ENCODE results near the gene UTP20.

Gene UTP20

DNA sequence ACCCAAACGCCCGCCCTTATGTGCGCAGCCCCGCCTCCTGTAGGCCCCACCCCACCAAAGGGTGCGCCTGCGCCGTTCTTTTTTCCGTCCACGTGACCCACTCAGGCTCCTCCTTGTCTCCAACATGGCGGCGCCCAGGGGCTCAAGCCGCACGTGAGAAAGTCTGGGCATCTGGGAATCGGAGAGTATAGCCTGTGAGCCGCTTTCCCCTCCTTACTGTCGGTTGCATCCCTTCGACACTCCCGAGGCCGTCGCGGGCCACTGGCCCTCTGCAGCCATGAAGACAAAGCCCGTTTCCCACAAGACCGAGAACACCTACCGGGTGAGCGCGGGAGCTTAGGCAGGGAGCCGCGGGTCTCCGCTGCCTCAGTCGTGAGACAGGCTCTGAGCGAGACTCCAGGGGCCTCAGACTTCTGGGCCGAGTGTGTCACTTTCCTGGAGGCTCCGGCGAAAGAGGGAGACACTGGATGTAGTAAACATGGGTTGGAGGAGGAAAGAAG is at the start of gene UTP20:
TSS of gene UTP20 (plus strand) at position 100 of the 500 bp plus-strand sequence. CDS start at position 278, 178 bp downstream.
- DNase-seq: peak; percentile 93

DNA sequence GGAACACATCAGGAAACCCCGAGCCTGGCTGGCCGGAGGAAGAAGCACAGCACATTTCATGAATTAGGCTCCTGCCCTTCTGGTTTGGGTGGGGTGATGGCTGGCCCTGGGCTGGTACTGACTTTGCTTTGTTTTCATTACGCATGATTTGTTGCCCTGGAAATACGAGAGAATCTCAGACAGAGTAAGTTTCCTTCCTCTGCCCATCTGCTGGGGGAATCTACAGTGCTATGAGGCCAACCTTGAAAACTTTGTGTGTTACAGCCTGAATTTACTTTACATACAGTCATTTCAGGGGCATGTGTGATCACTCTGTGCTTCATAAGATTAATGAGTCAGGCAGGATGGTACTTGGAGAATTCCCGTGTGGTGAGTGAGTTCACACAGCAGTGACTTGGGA is 49.4 kb upstream of the UTP20 start:
- no peak for DNase-seq

DNA sequence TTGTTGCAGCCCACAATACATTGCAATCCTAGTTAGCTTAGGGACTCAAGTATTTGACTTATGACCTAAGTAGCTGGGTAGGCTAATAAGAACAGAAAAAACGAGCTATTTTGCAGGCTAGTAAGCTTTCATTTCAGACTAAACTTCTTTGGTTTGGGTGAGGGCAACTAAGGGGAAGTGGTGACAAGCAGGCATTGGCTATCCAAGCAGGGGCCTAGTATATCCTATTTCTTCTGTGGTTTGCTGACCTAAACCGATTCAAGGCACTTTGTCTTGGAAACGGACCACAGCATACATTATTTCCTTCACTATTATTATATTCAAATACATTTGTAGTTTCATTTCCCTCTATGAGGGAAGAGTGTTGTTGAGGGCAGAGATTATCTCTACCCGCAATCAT is 48.3 kb upstream of the UTP20 start:
- DNase-seq: no peak

DNA sequence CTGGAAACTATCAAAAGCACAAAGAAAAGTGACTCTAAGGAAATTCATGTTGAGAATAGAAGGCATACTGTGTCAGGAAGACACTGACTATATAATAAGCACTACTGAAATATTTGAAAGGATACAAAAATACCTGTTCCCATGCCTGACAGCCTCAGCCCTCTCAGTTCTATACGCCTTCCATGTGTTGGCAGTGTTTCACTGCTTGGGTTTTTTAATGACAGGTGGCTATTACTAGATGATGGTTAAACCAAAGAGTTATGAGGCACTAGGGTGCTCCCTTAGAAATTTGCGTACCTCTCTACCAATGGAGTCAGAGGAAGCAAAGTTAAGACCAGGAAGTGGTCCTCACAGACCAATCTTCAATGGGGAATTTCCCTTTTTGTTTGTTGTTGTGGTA is 44.2 kb upstream of the UTP20 start:
- DNase-seq: no peak

DNA sequence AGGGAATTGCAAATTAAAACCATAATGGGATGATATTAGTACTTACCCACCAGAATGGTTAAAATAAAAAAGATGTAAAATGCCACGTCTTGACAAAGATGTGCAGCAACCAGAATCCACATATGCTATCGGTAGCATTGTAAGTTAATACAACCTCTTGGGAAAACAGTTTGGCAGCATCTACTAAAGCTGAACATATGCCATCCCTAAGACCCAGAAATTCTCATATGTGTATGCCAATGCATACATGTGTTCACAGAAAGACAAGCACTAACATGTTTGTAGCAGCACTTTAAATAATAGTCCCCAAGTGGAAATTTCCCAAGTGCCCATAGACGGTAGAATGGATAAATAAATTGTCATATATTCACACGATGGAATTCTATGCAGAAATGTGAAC is 41.6 kb upstream of the UTP20 start:
- DNase-seq: no peak

DNA sequence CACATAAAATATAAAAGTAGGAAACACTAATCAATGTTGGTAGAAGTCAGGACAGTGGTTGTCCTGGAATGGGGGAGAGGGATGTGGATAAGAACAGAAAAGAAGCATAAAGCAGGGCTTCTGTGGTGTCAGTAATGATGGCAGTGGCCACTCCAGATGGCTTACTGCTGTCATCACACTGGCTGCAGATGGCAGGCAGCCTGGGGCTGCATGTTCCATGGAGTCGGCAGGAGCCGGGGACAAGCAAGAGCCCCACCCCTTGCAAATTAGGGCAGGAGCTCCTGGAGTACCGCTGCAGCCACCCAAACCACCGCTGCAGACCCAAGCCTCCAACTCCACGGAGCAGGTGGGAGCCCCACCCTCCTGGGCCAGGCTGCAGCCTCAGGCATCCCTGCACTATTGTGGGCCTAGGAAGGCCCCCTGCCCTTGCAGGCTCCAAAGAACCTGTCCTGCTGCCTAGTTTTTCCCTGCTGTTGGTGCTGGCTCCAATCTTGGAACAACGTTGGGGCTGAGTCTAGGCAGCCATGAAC is 41.0 kb upstream of the UTP20 start:
- no peak for DNase-seq

DNA sequence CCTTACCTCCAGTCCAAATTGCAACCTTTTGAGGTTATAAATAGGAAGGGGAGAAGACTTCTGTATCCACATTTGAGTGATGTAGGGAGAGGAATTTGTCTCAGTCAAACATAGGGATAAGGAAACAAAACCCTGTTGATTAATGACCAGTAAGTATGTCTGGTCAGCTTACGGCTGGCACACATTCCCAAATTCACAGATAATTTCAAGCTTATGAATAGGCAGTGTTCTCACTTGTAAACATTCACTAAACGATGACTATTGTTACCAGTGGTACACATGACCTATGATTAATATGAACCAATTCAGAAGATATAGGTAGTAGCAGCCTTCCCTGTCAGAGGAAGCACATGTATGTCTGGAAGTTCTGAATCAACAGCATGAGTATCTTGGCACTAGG is 36.8 kb upstream of the UTP20 start:
- no peak for DNase-seq

- no peak for DNase-seq
Observed at GRCh38 chr12:101243616-101244015, 36.3 kb upstream of the UTP20 start.

GRCh38 chr12:101256266-101256665 is 23.6 kb upstream of the UTP20 start:
- DNase-seq: no peak

DNA sequence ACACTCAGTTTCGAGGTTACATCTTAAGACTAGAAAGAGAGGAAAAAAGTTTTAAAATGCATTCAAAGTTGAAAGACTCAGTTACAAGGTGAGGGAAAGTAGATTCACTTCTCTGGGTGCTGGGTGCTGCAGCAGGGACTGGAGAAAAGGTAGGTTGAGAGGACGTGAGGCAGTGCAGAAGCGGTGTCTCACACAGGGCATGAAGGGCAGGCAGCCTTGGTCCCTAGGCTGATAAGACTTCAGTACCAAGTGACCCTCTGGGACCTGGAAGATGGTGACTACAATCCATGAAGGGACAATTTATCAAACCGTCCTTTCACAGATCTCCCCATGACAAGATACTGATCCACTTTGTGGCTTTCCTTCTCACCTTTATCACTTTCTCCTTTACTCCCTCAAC is 22.5 kb upstream of the UTP20 start:
- DNase-seq: no peak

DNA sequence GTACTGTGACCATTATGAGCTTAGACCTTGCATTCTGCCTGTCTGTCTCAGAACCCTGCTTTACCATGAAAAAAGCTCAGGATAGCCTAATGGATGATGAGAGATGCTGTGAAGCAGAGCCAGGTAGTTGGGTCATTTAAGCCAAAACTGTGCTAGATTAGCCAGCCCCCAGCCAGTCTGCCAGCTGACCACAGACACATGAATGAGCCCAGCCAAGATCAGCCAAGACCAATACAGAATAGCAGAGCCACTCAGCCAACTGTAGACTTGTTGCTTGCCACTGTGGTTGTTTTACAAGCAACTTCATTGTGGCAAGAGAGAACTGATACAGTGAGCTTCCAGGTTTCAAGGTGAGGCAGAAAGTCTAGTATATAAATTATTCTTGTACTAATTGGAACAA is 12.8 kb upstream of the UTP20 start:
- no peak for DNase-seq

- no peak for DNase-seq
Observed at GRCh38 chr12:101276433-101276832, 3.5 kb upstream of the UTP20 start.

GRCh38 chr12:101277443-101277842 is 2.5 kb upstream of the UTP20 start:
- no peak for DNase-seq

DNA sequence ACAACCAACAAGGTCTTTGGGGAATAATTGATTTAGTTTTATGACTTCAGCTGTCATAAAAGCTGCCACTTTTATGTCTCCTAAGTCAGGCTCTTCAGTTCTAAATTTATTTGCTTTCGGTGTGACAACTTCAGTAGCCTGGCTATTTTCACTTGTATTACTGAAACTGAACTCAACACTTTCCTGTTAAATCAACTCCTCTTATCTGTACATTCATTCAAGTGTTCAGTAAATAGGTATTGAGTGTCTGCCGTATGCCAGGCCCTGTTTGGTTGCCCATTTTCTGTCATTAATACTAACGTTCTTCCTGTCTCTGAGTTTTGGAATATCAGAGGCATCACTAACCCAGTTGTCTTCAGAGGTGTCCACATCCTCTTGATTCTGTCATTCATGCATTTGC is 7.5 kb downstream of the UTP20 start:
- DNase-seq: no peak

DNA sequence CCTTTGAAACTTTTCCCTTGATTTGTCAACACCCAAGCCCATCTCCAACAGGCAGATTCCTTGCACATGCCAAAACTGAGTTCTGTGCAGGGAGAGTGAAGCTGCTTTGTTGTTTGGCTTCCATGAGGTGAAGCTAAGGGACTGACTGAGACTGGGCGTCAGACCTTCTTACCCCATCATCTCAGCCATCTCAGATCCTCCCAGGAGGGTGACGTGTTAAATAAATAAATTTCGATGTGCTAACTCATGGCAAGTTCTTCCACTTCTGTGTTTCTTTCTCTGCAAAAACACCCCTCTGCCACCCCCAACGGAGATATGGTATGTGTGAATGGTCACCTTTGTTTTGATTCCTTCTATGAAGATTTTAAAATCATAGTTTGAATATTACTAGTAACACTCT is 17.8 kb downstream of the UTP20 start:
- no peak for DNase-seq

DNA sequence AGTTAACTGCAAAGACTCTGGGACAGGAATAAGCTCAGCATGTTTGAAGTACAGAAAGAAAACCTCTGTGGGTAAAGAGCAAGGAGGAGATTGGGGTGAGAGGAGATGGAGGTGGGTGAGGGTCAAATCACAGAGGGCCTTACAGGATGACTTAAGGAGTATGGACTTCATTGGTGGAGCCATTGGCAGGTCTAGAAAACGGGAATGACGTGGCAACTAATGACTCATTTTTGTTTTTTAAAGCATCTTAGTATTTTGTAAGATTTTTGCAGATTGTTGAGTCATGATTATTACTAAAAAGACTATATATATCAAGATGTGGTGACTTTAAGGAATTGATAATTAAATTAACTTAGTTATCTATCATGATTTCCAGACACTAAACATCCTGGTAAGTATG is 18.5 kb downstream of the UTP20 start:
- DNase-seq: no peak

GRCh38 chr12:101299346-101299745 is 19.4 kb downstream of the UTP20 start:
- no peak for DNase-seq

DNA sequence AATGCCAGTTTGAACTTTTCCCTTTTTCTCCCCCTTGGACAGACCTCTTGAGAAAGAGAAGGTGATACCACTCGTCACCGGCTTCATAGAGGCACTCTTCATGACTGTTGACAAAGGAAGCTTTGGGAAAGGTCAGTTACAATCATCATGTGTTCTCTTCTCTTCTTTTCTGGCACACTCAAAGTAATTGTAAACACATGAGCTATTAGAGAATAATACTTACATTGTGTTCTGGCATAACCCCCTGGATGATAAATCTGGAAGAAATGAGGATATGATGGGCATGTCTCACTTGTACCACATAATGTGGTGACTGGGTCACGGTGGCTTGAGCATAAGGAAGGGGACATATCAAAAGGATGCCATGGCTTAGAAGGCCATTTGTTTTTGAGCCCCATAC is 20.0 kb downstream of the UTP20 start:
- no peak for DNase-seq

- DNase-seq: no peak
Observed at GRCh38 chr12:101302741-101303140, 22.8 kb downstream of the UTP20 start.

GRCh38 chr12:101305226-101305779 is 25.4 kb downstream of the UTP20 start:
- no peak for DNase-seq

DNA sequence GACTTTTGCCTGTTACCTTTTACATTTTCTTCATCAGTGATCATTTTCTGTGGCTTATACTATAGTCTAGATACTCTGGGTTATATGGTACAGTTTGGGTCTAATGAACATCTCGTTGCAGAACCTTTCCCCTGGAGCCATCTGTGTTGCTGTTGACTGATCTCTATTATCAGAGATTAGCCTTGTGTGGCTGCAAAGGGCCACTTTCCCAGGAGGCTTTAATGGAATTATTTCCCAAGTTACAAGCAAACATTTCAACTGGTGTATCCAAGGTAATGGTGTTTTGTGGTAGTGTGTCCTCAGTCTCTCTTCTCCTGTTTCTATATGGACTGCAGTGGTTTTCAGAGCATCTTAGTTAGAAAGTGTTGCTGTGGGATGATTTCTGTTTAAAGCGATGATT is 25.9 kb downstream of the UTP20 start:
- DNase-seq: no peak

DNA sequence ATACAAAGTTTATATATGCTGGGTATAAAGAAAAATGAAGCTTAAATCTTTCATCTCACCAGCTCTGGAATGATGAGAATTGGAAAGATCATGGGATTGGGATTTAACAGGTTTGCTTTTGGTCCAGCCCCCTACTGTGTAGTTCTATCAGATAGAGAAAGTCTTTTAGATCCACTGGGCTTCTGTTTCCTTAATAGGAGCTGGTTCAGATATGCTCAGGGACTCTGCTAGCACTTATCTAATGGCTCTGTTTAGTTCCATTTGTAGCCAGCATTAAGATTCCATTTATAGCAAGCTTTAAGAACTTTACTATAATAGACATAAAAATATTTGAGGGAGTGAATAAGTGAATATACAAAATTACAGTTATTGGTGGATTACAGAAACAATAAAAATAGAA is 42.6 kb downstream of the UTP20 start:
- no peak for DNase-seq

DNA sequence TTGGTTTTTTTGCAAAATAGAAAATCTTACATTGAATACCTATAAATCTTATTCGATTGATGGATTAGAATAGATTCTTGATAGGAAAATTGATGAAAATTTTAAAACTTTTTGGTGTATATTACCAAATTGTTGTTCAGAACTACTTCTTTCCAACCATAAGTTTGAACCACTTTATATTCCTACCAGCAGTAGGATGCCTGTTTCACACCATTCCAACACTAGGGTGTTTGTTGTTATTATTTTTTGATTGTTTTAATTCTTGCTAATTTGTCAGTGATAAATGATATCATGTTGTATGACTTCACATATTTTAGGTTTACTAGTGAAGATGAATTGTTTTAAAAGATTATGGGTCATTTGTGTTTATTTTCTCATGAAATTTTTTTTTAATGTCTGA is 43.4 kb downstream of the UTP20 start:
- no peak for DNase-seq

- no peak for DNase-seq
Observed at GRCh38 chr12:101325590-101325989, 45.7 kb downstream of the UTP20 start.

- no peak for DNase-seq
Observed at GRCh38 chr12:101327051-101327450, 47.1 kb downstream of the UTP20 start.
